Vagina (tissue), 2 donors: Measurements from ENCODE around the gene P2RY12. TPM values are rescaled to one million over a fixed set of nuclear protein-coding genes. Genes with fewer than 3 reads are reported as not detected.

Source experiments
- DNase-seq, 2 donors: peaks; one replicate each; pipeline ENCODE4 v3.0.0-alpha.2; 2017; ENCODE audit errors: extremely low spot score in 2 of 2
- H3K27ac ChIP-seq: fragments of 200-600 bp; sonication (generic); one replicate; pipeline ENCODE4 v1.5.1; 2019
- H3K27me3 ChIP-seq: fragments of 200-600 bp; sonication (generic); one replicate; pipeline ENCODE4 v1.5.1; 2019
- H3K36me3 ChIP-seq, 2 donors: fragments of 200-600 bp; sonication (generic); one replicate each; pipeline ENCODE4 v1.5.1; 2017 to 2019
- H3K4me1 ChIP-seq: fragments of 200-600 bp; sonication (generic); one replicate; pipeline ENCODE4 v1.5.1; 2019
- H3K4me3 ChIP-seq, 2 donors: fragments of 200-600 bp; sonication (generic); 1 replicate in 1 of 2; 2 replicates in 1 of 2; pipeline ENCODE4 v1.5.1; 2016 to 2019
- H3K9me3 ChIP-seq: fragments of 200-600 bp; sonication (generic); one replicate; pipeline ENCODE4 v1.5.1; 2019
- POLR2A ChIP-seq, 2 donors: fragments of 450-650 bp; IDR thresholded peaks; one replicate each; pipeline ENCODE4 v1.6.1; 2017; ENCODE audit warnings: antibody characterized with exemption in 2 of 2, mild to moderate bottlenecking in 2 of 2, moderate library complexity in 2 of 2
- POLR2AphosphoS5 ChIP-seq, 2 donors: sonication (generic); formaldehyde crosslinking; IDR thresholded peaks; one replicate each; pipeline ENCODE4 v1.9.0; 2017; ENCODE audit warnings: antibody characterized with exemption in 2 of 2, mild to moderate bottlenecking in 2 of 2, low read depth in 1 of 2; ENCODE audit not compliant: insufficient read depth in 1 of 2
- intact Hi-C: fragments of 100-400 bp; cut with DNase I; formaldehyde crosslinking; loops from one replicate; pipeline ENCODE4 v1.15.1; 2023
- total RNA-seq: library from RNA; depleted of rRNA; stranded (reverse); fragments of >200 nt; gene quantifications from one replicate; pipeline ENCODE4 v1.2.3, GENCODE V29; 2016
- TF ChIP-seq, protein P1 (sequence below), 3 experiments: fragments of 450-650 bp in 2 of 3; fragments of 200-600 bp in 1 of 3; sonication (generic) in 1 of 3; IDR thresholded peaks; one replicate each; pipeline ENCODE4 v1.5.1; 2017 to 2019; ENCODE audit warnings: antibody characterized with exemption in 3 of 3, mild to moderate bottlenecking in 2 of 3, moderate library complexity in 2 of 3

Gene P2RY12
- total RNA-seq, 1 donor from 2014 or later, result 1.2 TPM

DNA sequence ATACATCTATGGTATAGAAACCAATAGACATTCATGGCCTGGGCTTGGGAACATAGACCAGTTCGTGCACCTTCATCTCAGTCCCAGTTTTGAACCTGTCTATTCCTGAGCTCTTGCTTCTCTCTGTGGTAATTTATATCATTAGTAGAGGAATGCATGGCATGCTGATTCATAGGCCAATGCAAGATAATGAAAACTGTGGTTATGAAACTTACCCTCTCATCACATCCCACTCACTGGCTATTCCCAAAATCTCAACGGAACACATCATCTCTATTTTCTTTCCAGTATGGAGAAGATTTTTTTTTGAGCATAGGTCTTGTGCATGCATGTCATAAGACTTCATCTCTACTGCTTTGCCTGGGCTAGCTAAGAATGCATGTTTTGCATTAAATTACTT, 18.7 kb upstream of the P2RY12 start:
- Histone ChIP-seq H3K4me1 (no peaks in the 10 kb centered on the region), H3K27me3 (no peaks in the 10 kb centered on the region), H3K9me3 (no peaks in the 10 kb centered on the region), H3K36me3 (no peaks in the 10 kb centered on the region), H3K4me3 (no peak overlapping the region), H3K27ac (no peak overlapping the region)
- TF ChIP-seq, protein P1, sequence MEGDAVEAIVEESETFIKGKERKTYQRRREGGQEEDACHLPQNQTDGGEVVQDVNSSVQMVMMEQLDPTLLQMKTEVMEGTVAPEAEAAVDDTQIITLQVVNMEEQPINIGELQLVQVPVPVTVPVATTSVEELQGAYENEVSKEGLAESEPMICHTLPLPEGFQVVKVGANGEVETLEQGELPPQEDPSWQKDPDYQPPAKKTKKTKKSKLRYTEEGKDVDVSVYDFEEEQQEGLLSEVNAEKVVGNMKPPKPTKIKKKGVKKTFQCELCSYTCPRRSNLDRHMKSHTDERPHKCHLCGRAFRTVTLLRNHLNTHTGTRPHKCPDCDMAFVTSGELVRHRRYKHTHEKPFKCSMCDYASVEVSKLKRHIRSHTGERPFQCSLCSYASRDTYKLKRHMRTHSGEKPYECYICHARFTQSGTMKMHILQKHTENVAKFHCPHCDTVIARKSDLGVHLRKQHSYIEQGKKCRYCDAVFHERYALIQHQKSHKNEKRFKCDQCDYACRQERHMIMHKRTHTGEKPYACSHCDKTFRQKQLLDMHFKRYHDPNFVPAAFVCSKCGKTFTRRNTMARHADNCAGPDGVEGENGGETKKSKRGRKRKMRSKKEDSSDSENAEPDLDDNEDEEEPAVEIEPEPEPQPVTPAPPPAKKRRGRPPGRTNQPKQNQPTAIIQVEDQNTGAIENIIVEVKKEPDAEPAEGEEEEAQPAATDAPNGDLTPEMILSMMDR (IDR thresholded peaks at IDR 0.05), result no peak
- no peak for TF ChIP-seq POLR2A (IDR thresholded peaks at IDR 0.05)
- TF ChIP-seq POLR2AphosphoS5 (IDR thresholded peaks at IDR 0.05; ENCODE audit: insufficient read depth in 1 of 2, low read depth in 1 of 2), result no peak
- intact Hi-C loops, result no loop called here
- no peak for DNase-seq

DNA sequence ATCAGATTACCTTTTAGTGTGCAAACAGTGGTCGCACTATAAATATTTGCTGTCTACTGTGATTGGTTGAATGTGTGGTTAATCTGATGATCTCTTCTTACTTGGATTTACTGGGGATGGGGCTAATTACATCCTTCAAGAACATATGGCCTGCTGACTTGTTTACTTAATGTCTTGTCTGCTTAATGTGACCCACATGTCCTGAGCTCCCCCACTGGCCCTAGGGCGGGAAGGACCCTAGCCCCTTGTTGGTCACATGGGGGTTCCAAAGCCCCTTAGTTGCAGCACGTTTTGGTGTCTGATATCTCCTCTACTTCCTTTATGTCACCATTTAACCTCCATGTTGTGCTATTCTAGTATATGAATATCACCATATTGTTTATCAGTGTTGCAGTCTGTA, 17.8 kb upstream of the P2RY12 start:
- DNase-seq, result no peak
- no peak overlapping the region for H3K4me3 ChIP-seq
- H3K9me3 ChIP-seq, result no peaks in the 10 kb centered on the region
- TF ChIP-seq POLR2AphosphoS5 (IDR thresholded peaks at IDR 0.05; ENCODE audit: insufficient read depth in 1 of 2, low read depth in 1 of 2), result no peak
- TF ChIP-seq POLR2A (IDR thresholded peaks at IDR 0.05), result no peak
- TF ChIP-seq, protein P1 (IDR thresholded peaks at IDR 0.05), result no peak
- intact Hi-C loops, result no loop called here
- no peaks in the 10 kb centered on the region for H3K27me3 ChIP-seq
- no peaks in the 10 kb centered on the region for H3K4me1 ChIP-seq
- H3K36me3 ChIP-seq, result no peaks in the 10 kb centered on the region
- H3K27ac ChIP-seq, result no peak overlapping the region

DNA sequence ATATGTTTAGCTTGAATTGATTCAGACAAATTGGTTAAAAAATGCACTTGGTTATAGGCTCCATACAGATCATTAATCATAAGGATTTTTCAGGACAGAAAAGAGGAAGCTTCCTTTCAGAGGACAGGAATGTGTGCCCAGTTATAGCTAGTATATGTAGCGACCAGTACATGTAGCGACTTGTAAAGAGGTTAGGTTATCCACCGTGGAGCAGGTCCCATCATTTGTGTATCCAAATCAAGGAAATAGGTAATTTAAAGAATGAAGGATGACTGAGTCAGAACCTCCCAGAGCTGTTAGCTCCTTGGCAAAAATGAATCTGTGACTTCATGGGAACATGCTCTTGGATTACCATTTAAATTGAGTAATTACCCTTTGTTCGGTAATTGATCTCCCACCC, 15.8 kb upstream of the P2RY12 start:
- intact Hi-C loops, result no loop called here

DNA sequence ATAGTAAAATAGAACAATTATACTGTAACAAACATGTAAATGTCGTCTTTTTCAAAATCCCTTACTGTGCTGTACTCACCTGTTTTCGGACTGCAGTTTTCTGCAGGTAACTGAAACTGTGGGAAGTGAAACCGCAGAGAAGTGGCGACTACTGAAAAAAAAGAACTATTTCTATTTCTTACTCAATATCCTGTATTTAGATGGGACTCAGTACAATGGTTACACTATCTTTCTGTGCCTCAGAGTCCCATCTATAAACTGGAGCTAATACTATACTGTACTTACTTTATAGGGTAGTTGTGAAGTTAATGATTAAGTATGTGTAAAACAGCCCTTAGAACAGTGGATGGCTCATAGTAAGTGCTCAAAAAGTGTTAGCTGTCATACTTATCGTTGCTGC, 14.3 kb upstream of the P2RY12 start:
- TF ChIP-seq POLR2A (IDR thresholded peaks at IDR 0.05), result no peak
- no peak for TF ChIP-seq POLR2AphosphoS5 (IDR thresholded peaks at IDR 0.05; ENCODE audit: insufficient read depth in 1 of 2, low read depth in 1 of 2)
- TF ChIP-seq, protein P1 (IDR thresholded peaks at IDR 0.05), result no peak
- intact Hi-C loops, result no loop called here
- no peak for DNase-seq
- Histone ChIP-seq H3K4me1 (no peaks in the 10 kb centered on the region), H3K9me3 (no peaks in the 10 kb centered on the region), H3K4me3 (no peak overlapping the region), H3K36me3 (no peaks in the 10 kb centered on the region), H3K27me3 (no peaks in the 10 kb centered on the region), H3K27ac (no peak overlapping the region)

More for the DNA sequence above, 15.8 kb upstream of the P2RY12 start:
- Histone ChIP-seq H3K4me3 (no peak overlapping the region), H3K27me3 (no peaks in the 10 kb centered on the region), H3K9me3 (no peaks in the 10 kb centered on the region), H3K36me3 (no peaks in the 10 kb centered on the region), H3K4me1 (no peaks in the 10 kb centered on the region), H3K27ac (no peak overlapping the region)
- TF ChIP-seq POLR2A (IDR thresholded peaks at IDR 0.05) (no peak), POLR2AphosphoS5 (IDR thresholded peaks at IDR 0.05; ENCODE audit: insufficient read depth in 1 of 2, low read depth in 1 of 2) (no peak)
- TF ChIP-seq, protein P1 (IDR thresholded peaks at IDR 0.05), result no peak
- DNase-seq, result no peak

DNA sequence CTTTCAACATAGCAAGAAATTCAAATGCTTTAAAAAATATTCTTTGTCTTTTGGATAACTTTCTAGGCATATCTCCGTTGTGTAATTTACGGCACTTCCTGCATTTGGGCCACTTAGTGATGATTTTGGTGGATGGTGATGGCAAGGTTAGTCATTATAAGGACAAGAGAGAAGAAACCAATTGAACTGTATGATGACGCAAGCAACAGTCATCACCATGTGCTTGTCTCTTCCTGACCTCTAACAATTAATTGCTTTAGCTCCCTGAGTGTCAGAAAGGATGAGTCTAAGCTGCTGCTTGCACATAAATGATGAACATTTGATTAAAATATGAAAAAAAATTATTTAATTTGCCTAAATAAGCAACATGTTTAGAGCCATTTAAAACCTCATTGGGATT, 11.3 kb upstream of the P2RY12 start:
- TF ChIP-seq, protein P1 (IDR thresholded peaks at IDR 0.05), result no peak
- TF ChIP-seq POLR2AphosphoS5 (IDR thresholded peaks at IDR 0.05; ENCODE audit: insufficient read depth in 1 of 2, low read depth in 1 of 2) (peak in 1 of 2 donors; percentile 26), POLR2A (IDR thresholded peaks at IDR 0.05) (no peak)
- no peaks in the 10 kb centered on the region for H3K4me1 ChIP-seq
- no peak for DNase-seq
- no peaks in the 10 kb centered on the region for H3K9me3 ChIP-seq
- intact Hi-C loops, result no loop called here
- H3K27me3 ChIP-seq, result no peaks in the 10 kb centered on the region
- H3K36me3 ChIP-seq, result no peaks in the 10 kb centered on the region
- H3K27ac ChIP-seq, result no peak overlapping the region
- no peak overlapping the region for H3K4me3 ChIP-seq
